DMS79 treated with DMSO at 0.1 percent for 48 hours (cell line): ENCODE data around the gene PLXNA4.
"Not testable (repeated sequence)": the region's sequence is repeated elsewhere in the genome, so short reads cannot be mapped to it uniquely, and the experiment has no call there.

Source experiments
- DNase-seq: peaks from one replicate; lab custom pipeline; 2025; lab: John Stamatoyannopoulos, UW

PLXNA4 gene

GRCh38 chr7:132575982-132576720 lies at the start of gene PLXNA4:
Gene PLXNA4, minus strand, starts transcription at chr7:132576470. Its CDS starts 67,777 bp downstream, at chr7:132508693.
- peak; percentile 32 for DNase-seq

GRCh38 chr7:132625651-132626050 lies 49.4 kb upstream of the PLXNA4 start:
- no peak for DNase-seq

- no peak for DNase-seq
Observed at GRCh38 chr7:132622081-132622480, 45.8 kb upstream of the PLXNA4 start.

GRCh38 chr7:132619967-132620366 lies 43.7 kb upstream of the PLXNA4 start:
- DNase-seq, result no peak

- no peak for DNase-seq
Observed at GRCh38 chr7:132618956-132619305, 42.7 kb upstream of the PLXNA4 start.

GRCh38 chr7:132618271-132618955 lies 42.1 kb upstream of the PLXNA4 start:
- no peak for DNase-seq

GRCh38 chr7:132614428-132615318 lies 38.4 kb upstream of the PLXNA4 start:
- DNase-seq, result no peak

GRCh38 chr7:132613737-132614136 lies 37.5 kb upstream of the PLXNA4 start:
- DNase-seq, result no peak

- no peak for DNase-seq
Observed at GRCh38 chr7:132610995-132611394, 34.7 kb upstream of the PLXNA4 start.

GRCh38 chr7:132609906-132610520 lies 33.7 kb upstream of the PLXNA4 start:
- DNase-seq, result no peak

- no peak for DNase-seq
Observed at GRCh38 chr7:132609222-132609621, 33.0 kb upstream of the PLXNA4 start.

- no peak for DNase-seq
Observed at GRCh38 chr7:132608523-132608922, 32.3 kb upstream of the PLXNA4 start.

GRCh38 chr7:132607656-132608055 lies 31.4 kb upstream of the PLXNA4 start:
- no peak for DNase-seq

GRCh38 chr7:132604121-132604520 lies 27.9 kb upstream of the PLXNA4 start:
- no peak for DNase-seq

- DNase-seq, result no peak
Observed at GRCh38 chr7:132603220-132603833, 27.1 kb upstream of the PLXNA4 start.

GRCh38 chr7:132601783-132602182 lies 25.5 kb upstream of the PLXNA4 start:
- no peak for DNase-seq

GRCh38 chr7:132596588-132596987 lies 20.3 kb upstream of the PLXNA4 start:
- no peak for DNase-seq

- not testable (repeated sequence) for DNase-seq
Observed at GRCh38 chr7:132594741-132595140, 18.5 kb upstream of the PLXNA4 start.

- no peak for DNase-seq
Observed at GRCh38 chr7:132592936-132593335, 16.7 kb upstream of the PLXNA4 start.

- DNase-seq, result no peak
Observed at GRCh38 chr7:132592231-132592920, 16.1 kb upstream of the PLXNA4 start.

GRCh38 chr7:132590162-132590561 lies 13.9 kb upstream of the PLXNA4 start:
- no peak for DNase-seq
